K562 (cell line): ENCODE data around the gene TENM3. TPM values are rescaled to one million over a fixed set of nuclear protein-coding genes. Genes with fewer than 3 reads are reported as not detected.

Experiments used
- ATAC-seq: fragments of 200-7000 bp; cut with Tn5 transposase; 3 replicates; pipeline ENCODE4 v1.9.1; 2020; ENCODE audit warnings: moderate library complexity
- BruUV-seq: library from RNA; stranded (reverse); fragments of 400-500 nt; replicated peaks from 2 replicates; lab custom pipeline; 2021; lab: Mats Ljungman, UMichigan
- CTCF ChIA-PET: fragments of 300-600 bp; formaldehyde crosslinking; extraction: SDS; loops from one replicate; lab custom pipeline; 2021; ENCODE audit warnings: low intra/inter-chr PET ratio; lab: Yijun Ruan, JAX
- POLR2A ChIA-PET: fragments of 300-600, 350-650 bp; sonication (Branson Sonifier 250); formaldehyde crosslinking; extraction: SDS; loops from one replicate; lab custom pipeline; 2021; ENCODE audit warnings: antibody characterized with exemption, inconsistent platforms; lab: Yijun Ruan, JAX
- DNase-seq, 4 experiments: peaks; one replicate each; pipeline versions ENCODE4 v3.0.0 to v3.0.0-alpha.2; 2011 to 2018; ENCODE audit warnings: low spot score in 3 of 4, mixed read lengths in 3 of 4; ENCODE audit errors: extremely low read depth in 1 of 4
- FAIRE-seq: peaks from 2 replicates; lab custom pipeline; 2011; peaks lifted over from hg19 to GRCh38; lab: Jason Lieb, UNC
- H2AFZ ChIP-seq: 2 replicates; pipeline ENCODE4 v1.6.0; 2011; ENCODE audit warnings: low read depth, low read length, control low read depth, inconsistent platforms
- H3K27ac ChIP-seq: fragments of 200-600 bp; 3 replicates; pipeline ENCODE4 v1.8.0; 2011; ENCODE audit warnings: low read depth, mild to moderate bottlenecking, control low read depth, inconsistent platforms, low read length, moderate library complexity, mixed read lengths; ENCODE audit errors: extremely low read depth
- H3K27me3 ChIP-seq, 2 experiments: fragments of 300-600 bp in 1 of 2; 2 replicates in 1 of 2; 3 replicates in 1 of 2; pipeline versions ENCODE4 v1.6.0 to v1.8.0; 2011; ENCODE audit warnings: inconsistent platforms in 2 of 2, low read length in 2 of 2, mild to moderate bottlenecking in 1 of 2, mixed read lengths in 1 of 2, moderate library complexity in 1 of 2; ENCODE audit not compliant: control insufficient read depth in 2 of 2, insufficient read depth in 2 of 2
- H3K36me3 ChIP-seq: fragments of 300-600 bp; 3 replicates; pipeline ENCODE4 v1.8.0; 2011; ENCODE audit warnings: mild to moderate bottlenecking, low read length, inconsistent platforms; ENCODE audit not compliant: control insufficient read depth, insufficient read depth
- H3K4me1 ChIP-seq, 2 experiments: fragments of 200-600 bp in 1 of 2; replicated peaks in 1 of 2; 2 replicates in 1 of 2; 3 replicates in 1 of 2; pipeline versions ENCODE4 v1.5.1 to v1.8.0; 2011; ENCODE audit warnings: inconsistent platforms in 2 of 2, low read length in 2 of 2, mild to moderate bottlenecking in 1 of 2, mixed read lengths in 1 of 2, moderate library complexity in 1 of 2; ENCODE audit not compliant: control insufficient read depth in 2 of 2, insufficient read depth in 2 of 2
- H3K4me2 ChIP-seq: 2 replicates; pipeline ENCODE4 v1.6.1; 2011; ENCODE audit warnings: low read length, control low read depth, inconsistent platforms, mixed read lengths; ENCODE audit not compliant: insufficient read depth
- H3K4me3 ChIP-seq: fragments of 200-600 bp; sonication (generic), shearing (Covaris generic); 2 replicates; pipeline ENCODE4 v1.5.1; 2016; ENCODE audit warnings: control low read depth, inconsistent platforms
- H3K79me2 ChIP-seq: fragments of 200-600 bp; 3 replicates; pipeline ENCODE4 v1.8.0; 2011; ENCODE audit warnings: low read length, inconsistent platforms; ENCODE audit not compliant: control insufficient read depth, insufficient read depth
- H3K9ac ChIP-seq, 2 experiments: 2 replicates each; pipeline versions ENCODE4 v1.6.0 to v1.6.1; 2011; ENCODE audit warnings: low read depth in 2 of 2, low read length in 2 of 2, control low read depth in 1 of 2, inconsistent platforms in 1 of 2, mild to moderate bottlenecking in 1 of 2, mixed read lengths in 1 of 2; ENCODE audit not compliant: insufficient read depth in 1 of 2
- H3K9me1 ChIP-seq: one replicate; pipeline ENCODE4 v1.6.0; 2011; ENCODE audit warnings: inconsistent platforms, mild to moderate bottlenecking, low read length, moderate library complexity; ENCODE audit not compliant: control insufficient read depth, insufficient read depth
- H3K9me3 ChIP-seq: replicated peaks from 2 replicates; pipeline ENCODE4 v1.5.1; 2011; ENCODE audit warnings: low read depth, low read length, inconsistent platforms; ENCODE audit not compliant: control insufficient read depth, insufficient read depth
- H4K20me1 ChIP-seq: replicated peaks from 2 replicates; pipeline ENCODE4 v1.6.1; 2011; ENCODE audit warnings: low read length, inconsistent platforms, mixed read lengths; ENCODE audit not compliant: control insufficient read depth, insufficient read depth
- ATF1 ChIP-seq, 2 experiments: fragments of 450-650 bp in 1 of 2; IDR thresholded peaks; 2 replicates each; pipeline ENCODE4 v1.6.1; 2016; ENCODE audit warnings: missing compliant biosample characterization in 1 of 2, missing genetic modification characterization in 1 of 2
- ATF7 ChIP-seq: fragments of 450-650 bp; IDR thresholded peaks from 2 replicates; pipeline ENCODE4 v1.7.1; 2014; ENCODE audit warnings: mild to moderate bottlenecking, moderate library complexity
- CHAMP1 ChIP-seq: fragments of 450-650 bp; IDR thresholded peaks from 2 replicates; pipeline ENCODE4 v1.6.1; 2016; ENCODE audit warnings: mild to moderate bottlenecking
- FOXP4 ChIP-seq: sonication (generic); formaldehyde crosslinking; IDR thresholded peaks from 2 replicates; pipeline ENCODE4 v1.8.0; 2022; ENCODE audit warnings: mild to moderate bottlenecking, missing genetic modification reagents, borderline replicate concordance
- GMEB1 ChIP-seq: fragments of 250-450 bp; sonication (Bioruptor Pico); IDR thresholded peaks from 2 replicates; pipeline ENCODE4 v1.4.0; 2020; ENCODE audit warnings: mild to moderate bottlenecking
- HOMEZ ChIP-seq: fragments of 250-450 bp; sonication (Bioruptor Pico); IDR thresholded peaks from 2 replicates; pipeline ENCODE4 v1.4.0; 2020; ENCODE audit warnings: mild to moderate bottlenecking, moderate library complexity
- KLF10 ChIP-seq: fragments of 250-450 bp; sonication (Bioruptor Pico); IDR thresholded peaks from 2 replicates; pipeline ENCODE4 v1.6.1; 2021; ENCODE audit warnings: matching md5 sums
- KLF13 ChIP-seq: fragments of 450-650 bp; IDR thresholded peaks from 2 replicates; pipeline ENCODE4 v1.6.1; 2016; ENCODE audit warnings: missing genetic modification characterization, low read depth, mild to moderate bottlenecking, missing compliant biosample characterization, moderate library complexity, borderline replicate concordance
- NFIC ChIP-seq: fragments of 450-650 bp; IDR thresholded peaks from 2 replicates; pipeline ENCODE4 v1.6.1; 2017; ENCODE audit warnings: mild to moderate bottlenecking, inconsistent platforms
- NR2C1 ChIP-seq, 2 experiments: fragments of 450-650 bp; IDR thresholded peaks; 2 replicates each; pipeline ENCODE4 v1.6.1; 2017; ENCODE audit warnings: mild to moderate bottlenecking in 2 of 2, antibody characterized with exemption in 1 of 2, inconsistent platforms in 1 of 2, missing compliant biosample characterization in 1 of 2, missing genetic modification characterization in 1 of 2
- PCBP2 ChIP-seq: fragments of 200-400 bp; formaldehyde crosslinking; IDR thresholded peaks from 2 replicates; pipeline ENCODE4 v1.6.1; 2018; ENCODE audit warnings: low read length, low read depth, mild to moderate bottlenecking, moderate library complexity; ENCODE audit not compliant: poor library complexity, severe bottlenecking
- PHTF2 ChIP-seq: fragments of 250-450 bp; sonication (Bioruptor Pico); IDR thresholded peaks from 2 replicates; pipeline ENCODE4 v1.5.0; 2021; ENCODE audit warnings: mild to moderate bottlenecking
- RNF2 ChIP-seq: sonication (generic); IDR thresholded peaks from 2 replicates; pipeline ENCODE4 v1.6.1; 2016
- SREBF2 ChIP-seq: sonication (generic); formaldehyde crosslinking; IDR thresholded peaks from 2 replicates; pipeline ENCODE4 v1.4.0; 2020; ENCODE audit warnings: mild to moderate bottlenecking, missing genetic modification reagents
- WGBS: fragments of 100-300 bp; shearing (Covaris generic); methylation state at CpG from one replicate; pipeline ENCODE4 v1.1.6; 2016; ENCODE audit warnings: low coverage, mixed read lengths; ENCODE audit not compliant: insufficient coverage; ENCODE audit errors: missing lambda C conversion rate; 5-methylcytosine and 5-hydroxymethylcytosine counted together
- in situ Hi-C: fragments of 300-500 bp; cut with MboI; formaldehyde crosslinking; loops from 4 replicates; pipeline ENCODE4 v1.15.0; 2018; ENCODE audit warnings: inconsistent platforms, mixed read lengths
- intact Hi-C: fragments of 100-400 bp; cut with micrococcal nuclease; formaldehyde crosslinking; loops from 2 replicates; pipeline ENCODE4 v1.14.2; 2022
- polyA plus RNA-seq, 8 experiments: library from polyadenylated mRNA; depleted of rRNA in 4 of 8; stranded (reverse) in 5 of 8; unstranded in 3 of 8; fragments of >200 nt; fragmentation: Nextera tagmentation in 2 of 8; fragmentation: Illumina TruSeq in 1 of 8; extraction: Ambion mirVana in 2 of 8; extraction: Trizol in 1 of 8; gene quantifications; 2 replicates each; pipeline versions ENCODE4 v1.2.1 to v1.2.3, GENCODE V29; 2011 to 2014; ENCODE audit warnings: inconsistent platforms in 1 of 8, missing spikeins in 1 of 8
- total RNA-seq, 7 experiments: library from RNA; depleted of rRNA in 6 of 7; stranded (reverse); fragments of >200 nt in 6 of 7; fragmentation: Illumina TruSeq in 2 of 7; extraction: Trizol in 2 of 7; gene quantifications; 2 replicates each; pipeline versions ENCODE4 v1.2.1 to v1.2.3, GENCODE V29; 2011 to 2021; ENCODE audit warnings: low replicate concordance in 1 of 7

Gene TENM3
- total and polyA plus RNA-seq, 9 of the 15 experiments (the other 6 are each of a cell fraction or from before 2014, with no cell fraction given) = 0.01 to 0.02 TPM; not detected in 7

GRCh38 chr4:182616476-182616875 lies 373.3 kb downstream of the TENM3 start:
- ChIA-PET CTCF (no interaction called here), POLR2A (no interaction called here)
- Histone ChIP-seq H2AFZ (no peak overlapping the region), H3K4me1 (no peaks in the 10 kb centered on the region), H3K36me3 (no peaks in the 10 kb centered on the region), H3K27me3 (no peaks in the 10 kb centered on the region), H3K9ac (no peak overlapping the region), H3K27ac (no peak overlapping the region), H3K79me2 (no peaks in the 10 kb centered on the region), H3K4me3 (no peak overlapping the region), H3K4me2 (no peak overlapping the region), H3K9me3 (no peaks in the 10 kb centered on the region), H4K20me1 (no peaks in the 10 kb centered on the region), H3K9me1 (no peaks in the 10 kb centered on the region)
- intact Hi-C loops (no loop called here), in situ Hi-C loops (no loop called here)
- no TSS peak for BruUV-seq
- FAIRE-seq = no peak
- WGBS = 4% methylated on average over 4 of the region's 4 CpGs
- ATAC-seq = no peak
- no peak for DNase-seq
- no peak for TF ChIP-seq FOXP4 (CRISPR knock-in tag)
- TF ChIP-seq NFIC = no peak
- no peak for TF ChIP-seq KLF13
- no peak for TF ChIP-seq NR2C1 (IDR thresholded peaks at IDR 0.05)
- no peak for TF ChIP-seq NR2C1 (tag; IDR thresholded peaks at IDR 0.05)
- TF ChIP-seq PHTF2 (CRISPR knock-in tag) = no peak
- TF ChIP-seq ATF1 (CRISPR knock-in tag; IDR thresholded peaks at IDR 0.05) = no peak
- no peak for TF ChIP-seq ATF1 (tag; IDR thresholded peaks at IDR 0.05)
- no peak for TF ChIP-seq CHAMP1
- TF ChIP-seq GMEB1 (CRISPR knock-in tag) = no peak
- TF ChIP-seq PCBP2 = no peak
- no peak for TF ChIP-seq KLF10 (CRISPR knock-in tag)
- TF ChIP-seq SREBF2 (CRISPR knock-in tag) = no peak
- TF ChIP-seq ATF7 = no peak
- TF ChIP-seq RNF2 = no peak
- TF ChIP-seq HOMEZ = no peak
